ENCODE data around the gene PLD3.

DNA sequence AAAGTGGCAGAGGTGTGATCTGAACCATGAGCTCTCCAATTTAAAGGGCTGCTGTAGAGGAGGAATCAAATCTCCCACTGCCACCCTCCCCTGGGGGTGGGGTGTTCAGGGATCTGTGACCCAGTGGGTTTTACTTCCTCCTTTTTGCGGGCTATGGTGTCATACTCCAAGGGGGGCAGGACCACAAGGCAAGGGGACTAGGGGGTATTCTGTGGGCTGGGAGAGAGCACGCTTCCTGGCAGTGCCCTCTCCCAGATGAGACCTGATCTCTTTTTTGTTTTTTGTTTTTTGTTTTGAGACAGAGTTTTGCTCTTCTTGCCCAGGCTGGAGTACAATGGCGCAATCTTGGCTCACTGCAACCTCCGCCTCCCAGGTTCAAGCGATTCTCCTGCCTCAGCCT, 10.3 kb downstream of the PLD3 start:
- TF ChIP-seq ZNF274 (IDR thresholded peaks at IDR 0.05; ENCODE audit: low read depth, low read length): no peak
- no peak for TF ChIP-seq YY1 (IDR thresholded peaks at IDR 0.05; ENCODE audit: insufficient read depth, insufficient read length)
- TF ChIP-seq SUZ12 (IDR thresholded peaks at IDR 0.05; ENCODE audit: extremely low read depth, insufficient read depth, insufficient read length): no peak

All from NT2/D1 (cell line).